Measurements from ENCODE around the gene LMBR1. TPM values are rescaled to one million over a fixed set of nuclear protein-coding genes. Genes with fewer than 3 reads are reported as not detected.
A peak's percentile ranks its signal among the peaks of the same experiment; 100 is the strongest.

LMBR1 gene
- total and polyA plus RNA-seq, 2 of the 13 experiments (the other 11 are each of a cell fraction or from before 2014, with no cell fraction given) = 20.9 to 39.6 TPM

- TF ChIP-seq ZHX2 (IDR thresholded peaks at IDR 0.05; ENCODE audit: low read depth) = no peak
- TF ChIP-seq ZHX2 (CRISPR knock-in tag; IDR thresholded peaks at IDR 0.05; ENCODE audit: borderline replicate concordance) = no peak
- 0 out of 2 replicates have a peak, but pooled peaks have one; percentile 11 for TF ChIP-seq TCF7 (IDR thresholded peaks at IDR 0.05; ENCODE audit: low read depth)
- TF ChIP-seq HCFC1 (IDR thresholded peaks at IDR 0.05; ENCODE audit: low read depth, low read length) = no peak
- TF ChIP-seq ZNF225 (CRISPR knock-in tag; IDR thresholded peaks at IDR 0.05) = no peak
- no peak for TF ChIP-seq TFAP4 (IDR thresholded peaks at IDR 0.05; ENCODE audit: borderline replicate concordance, low read depth)
- no peak for TF ChIP-seq POLR2AphosphoS2 (IDR thresholded peaks at IDR 0.05; ENCODE audit: low read depth, low read length)
- TF ChIP-seq ZNF431 (CRISPR knock-in tag; IDR thresholded peaks at IDR 0.05; ENCODE audit: borderline replicate concordance, low read depth) = peak; percentile 39; the same call in 1 of the 2 replicates
- no peak; the same call in 1 of the 2 replicates for TF ChIP-seq MTA1 (CRISPR knock-in tag; IDR thresholded peaks at IDR 0.05; ENCODE audit: borderline replicate concordance)
- 0 out of 2 replicates have a peak, but pooled peaks have one; percentile 54 for TF ChIP-seq ZNF34 (CRISPR knock-in tag; IDR thresholded peaks at IDR 0.05; ENCODE audit: borderline replicate concordance)
- TF ChIP-seq RBFOX2 (IDR thresholded peaks at IDR 0.05; ENCODE audit: low read depth, low read length) = peak; percentile 53; the same call in 1 of the 2 replicates
- TF ChIP-seq ZBTB21 (CRISPR knock-in tag; IDR thresholded peaks at IDR 0.05) = no peak
- TF ChIP-seq CEBPB (IDR thresholded peaks at IDR 0.05; ENCODE audit: borderline replicate concordance, low read depth, low read length) = no peak
- TF ChIP-seq ZBTB2 (CRISPR knock-in tag; IDR thresholded peaks at IDR 0.05; ENCODE audit: low read depth) = peak; percentile 67; the same call in 1 of the 2 replicates
- TF ChIP-seq HNF4A (CRISPR knock-in tag; IDR thresholded peaks at IDR 0.05) = peak; percentile 26; the same call in 1 of the 2 replicates
- no peak for TF ChIP-seq ZNF609 (CRISPR knock-in tag; IDR thresholded peaks at IDR 0.05; ENCODE audit: borderline replicate concordance)
Observed at GRCh38 chr7:156892081-156892800, 742 bp downstream of the LMBR1 start (continued).

Measured in HepG2 (cell line).